DND-41 (cell line): Measurements from ENCODE around the gene MYOM3.

Experiments
- ATAC-seq: fragments of 200-7000 bp; cut with Tn5 transposase; 3 replicates; pipeline ENCODE4 v1.9.1; 2021; ENCODE audit warnings: low read depth; ENCODE audit not compliant: insufficient read depth
- DNase-seq: peaks from one replicate; pipeline ENCODE4 v3.0.0-alpha.2; 2020
- H2AFZ ChIP-seq: 2 replicates; pipeline ENCODE4 v1.6.0; 2012; ENCODE audit warnings: low read depth, low read length
- H3K27ac ChIP-seq: 2 replicates; pipeline ENCODE4 v1.5.1; 2012; ENCODE audit warnings: low read length, inconsistent platforms
- H3K27me3 ChIP-seq: fragments of 200-600 bp; sonication (generic); 2 replicates; pipeline ENCODE4 v1.6.0; 2012; ENCODE audit warnings: low read length, mild to moderate bottlenecking, inconsistent platforms; ENCODE audit not compliant: insufficient read depth, poor library complexity
- H3K36me3 ChIP-seq: 2 replicates; pipeline ENCODE4 v1.5.1; 2012; ENCODE audit warnings: low read length, inconsistent platforms; ENCODE audit not compliant: insufficient read depth
- H3K4me1 ChIP-seq: 2 replicates; pipeline ENCODE4 v1.5.1; 2012; ENCODE audit warnings: mild to moderate bottlenecking, low read length; ENCODE audit not compliant: insufficient read depth
- H3K4me2 ChIP-seq: 2 replicates; pipeline ENCODE4 v1.6.0; 2012; ENCODE audit warnings: mild to moderate bottlenecking, moderate library complexity, low read length, inconsistent platforms; ENCODE audit not compliant: insufficient read depth
- H3K4me3 ChIP-seq, 2 experiments: fragments of 200-600 bp in 1 of 2; shearing (Covaris generic) in 1 of 2; 2 replicates each; pipeline ENCODE4 v1.5.1; 2012 to 2016; ENCODE audit warnings: inconsistent platforms in 2 of 2, low read length in 2 of 2, mild to moderate bottlenecking in 2 of 2, low read depth in 1 of 2, moderate library complexity in 1 of 2
- H3K79me2 ChIP-seq: 2 replicates; pipeline ENCODE4 v1.6.0; 2012; ENCODE audit warnings: low read length, inconsistent platforms; ENCODE audit not compliant: insufficient read depth
- H3K9ac ChIP-seq: 2 replicates; pipeline ENCODE4 v1.6.0; 2012; ENCODE audit warnings: low read depth, mild to moderate bottlenecking, inconsistent platforms, low read length, moderate library complexity
- H3K9me3 ChIP-seq: 2 replicates; pipeline ENCODE4 v1.5.1; 2012; ENCODE audit warnings: low read length, moderate library complexity, mild to moderate bottlenecking, inconsistent platforms; ENCODE audit not compliant: insufficient read depth, severe bottlenecking
- H4K20me1 ChIP-seq: 2 replicates; pipeline ENCODE4 v1.6.0; 2012; ENCODE audit warnings: low read length; ENCODE audit not compliant: insufficient read depth
- CTCF ChIP-seq: IDR thresholded peaks from 2 replicates; pipeline ENCODE4 v1.5.1; 2012; ENCODE audit warnings: borderline replicate concordance, low read length, moderate library complexity, mild to moderate bottlenecking; ENCODE audit not compliant: poor library complexity, severe bottlenecking; ENCODE audit errors: extremely low read depth
- EZH2 ChIP-seq: IDR thresholded peaks from 3 replicates; pipeline ENCODE4 v1.6.1; 2012; ENCODE audit warnings: borderline replicate concordance, low read depth, mild to moderate bottlenecking, moderate library complexity, low read length, inconsistent platforms; ENCODE audit not compliant: severe bottlenecking

Gene MYOM3

GRCh38 chr1:24089743-24090555 is 22.0 kb downstream of the MYOM3 start:
- H3K79me2 ChIP-seq, result no peaks in the 10 kb centered on the region
- no peak overlapping the region for H3K4me2 ChIP-seq

GRCh38 chr1:24089027-24089742 is 22.8 kb downstream of the MYOM3 start:
- peak; percentile 60 for DNase-seq
- ATAC-seq, result peak; percentile 86
- Histone ChIP-seq H3K9ac (no peak overlapping the region), H2AFZ (no peak overlapping the region), H3K4me3 (no peak overlapping the region), H4K20me1 (no peaks in the 10 kb centered on the region; the same call in 1 of the 2 replicates), H3K27me3 (no peaks in the 10 kb centered on the region), H3K27ac (no peak overlapping the region), H3K36me3 (no peaks in the 10 kb centered on the region), H3K4me1 (0 out of 2 replicates have a peak, but pooled peaks cover 4% of the 10 kb centered on the region), H3K79me2 (no peaks in the 10 kb centered on the region), H3K9me3 (no peaks in the 10 kb centered on the region), H3K4me2 (no peak overlapping the region)
- TF ChIP-seq EZH2 (no peak), CTCF (peak; percentile 22)

More at GRCh38 chr1:24089743-24090555, 22.0 kb downstream of the MYOM3 start:
- no peak for TF ChIP-seq EZH2
- no peak for TF ChIP-seq CTCF
- ATAC-seq (no peak), DNase-seq (no peak)
- no peaks in the 10 kb centered on the region; the same call in 1 of the 2 replicates for H4K20me1 ChIP-seq
- 0 out of 2 replicates have a peak, but pooled peaks cover 4% of the 10 kb centered on the region for H3K4me1 ChIP-seq
- no peak overlapping the region for H3K4me3 ChIP-seq
- H3K27ac ChIP-seq, result no peak overlapping the region
- H3K27me3 ChIP-seq, result no peaks in the 10 kb centered on the region
- no peak overlapping the region for H3K9ac ChIP-seq
- no peak overlapping the region for H2AFZ ChIP-seq
- no peaks in the 10 kb centered on the region for H3K36me3 ChIP-seq
- no peaks in the 10 kb centered on the region for H3K9me3 ChIP-seq

GRCh38 chr1:24086466-24086865 is 25.5 kb downstream of the MYOM3 start:
- 0 out of 2 replicates have a peak, but pooled peaks cover 4% of the 10 kb centered on the region for H3K4me1 ChIP-seq
- DNase-seq (no peak), ATAC-seq (no peak)
- H3K9ac ChIP-seq, result no peak overlapping the region
- no peak overlapping the region for H3K27ac ChIP-seq
- peaks cover 4% of the 10 kb centered on the region for H3K27me3 ChIP-seq
- TF ChIP-seq CTCF (no peak), EZH2 (no peak)
- H3K79me2 ChIP-seq, result no peaks in the 10 kb centered on the region
- no peak overlapping the region for H3K4me3 ChIP-seq
- H3K9me3 ChIP-seq, result no peaks in the 10 kb centered on the region
- no peaks in the 10 kb centered on the region; the same call in 1 of the 2 replicates for H4K20me1 ChIP-seq
- no peaks in the 10 kb centered on the region for H3K36me3 ChIP-seq
- H2AFZ ChIP-seq, result no peak overlapping the region
- no peak overlapping the region for H3K4me2 ChIP-seq
